GM12878 (cell line): ENCODE measurements around the gene NAP1L4. TPM values are rescaled to one million over a fixed set of nuclear protein-coding genes. Genes with fewer than 3 reads are reported as not detected.

Experiments used
- ATAC-seq: fragments of 200-7000 bp; cut with Tn5 transposase; 3 replicates; pipeline ENCODE4 v1.9.1; 2020; ENCODE audit warnings: mild to moderate bottlenecking, moderate library complexity
- BruUV-seq: library from RNA; stranded (reverse); fragments of 400-500 nt; replicated peaks from 2 replicates; lab custom pipeline; 2021; lab: Mats Ljungman, UMichigan
- CTCF ChIA-PET: fragments of 300-600 bp; sonication (Branson Sonifier 250); formaldehyde crosslinking; extraction: SDS; loops from one replicate; lab custom pipeline; 2021; ENCODE audit warnings: inconsistent platforms; lab: Yijun Ruan, JAX
- POLR2A ChIA-PET: fragments of 350-600 bp; formaldehyde crosslinking; extraction: SDS; loops from one replicate; lab custom pipeline; 2021; ENCODE audit warnings: inconsistent platforms; lab: Charles Lee
- RAD21 ChIA-PET: fragments of 300-600 bp; sonication (Branson Sonifier 250); formaldehyde crosslinking; loops from one replicate; lab custom pipeline; 2023; ENCODE audit warnings: antibody characterized with exemption; ENCODE audit not compliant: unreplicated experiment; lab: Charles Lee
- SMC1A ChIA-PET: fragments of 300-600 bp; sonication (Branson Sonifier 250); formaldehyde crosslinking; loops from one replicate; lab custom pipeline; 2023; ENCODE audit not compliant: unreplicated experiment, uncharacterized antibody; lab: Charles Lee
- DNase-seq: peaks from one replicate; pipeline ENCODE4 v3.0.0-alpha.2; 2011; ENCODE audit warnings: low read depth, low spot score
- FAIRE-seq: peaks from 3 replicates; lab custom pipeline; 2011; peaks lifted over from hg19 to GRCh38; lab: Jason Lieb, UNC
- H2AFZ ChIP-seq: 2 replicates; pipeline ENCODE4 v1.6.0; 2011; ENCODE audit warnings: low read depth, low read length, control low read depth; ENCODE audit not compliant: control insufficient read depth
- H3K27ac ChIP-seq: 2 replicates; pipeline ENCODE4 v1.5.1; 2011; ENCODE audit warnings: control low read depth; ENCODE audit not compliant: control insufficient read depth, insufficient read depth
- H3K27me3 ChIP-seq, 2 experiments: replicated peaks in 1 of 2; 2 replicates each; pipeline versions ENCODE4 v1.6.0 to v1.6.1; 2011; ENCODE audit warnings: low read length in 1 of 2; ENCODE audit not compliant: control insufficient read depth in 2 of 2, insufficient read depth in 2 of 2
- H3K36me3 ChIP-seq, 2 experiments: 2 replicates each; pipeline ENCODE4 v1.5.1; 2011; ENCODE audit warnings: low read length in 1 of 2; ENCODE audit not compliant: control insufficient read depth in 2 of 2, insufficient read depth in 2 of 2
- H3K4me1 ChIP-seq: 2 replicates; pipeline ENCODE4 v1.6.1; 2011; ENCODE audit warnings: mild to moderate bottlenecking, low read length, moderate library complexity, mixed read lengths; ENCODE audit not compliant: control insufficient read depth, insufficient read depth
- H3K4me2 ChIP-seq: 2 replicates; pipeline ENCODE4 v1.6.0; 2011; ENCODE audit warnings: control low read depth; ENCODE audit not compliant: control insufficient read depth, insufficient read depth
- H3K4me3 ChIP-seq: fragments of 200-600 bp; sonication (generic); 2 replicates; pipeline ENCODE4 v1.5.1; 2016
- H3K79me2 ChIP-seq: 2 replicates; pipeline ENCODE4 v1.6.0; 2011; ENCODE audit warnings: low read length; ENCODE audit not compliant: control insufficient read depth, insufficient read depth
- H3K9ac ChIP-seq: 2 replicates; pipeline ENCODE4 v1.8.0; 2011; ENCODE audit warnings: low read length, control low read depth, mixed read lengths; ENCODE audit not compliant: control insufficient read depth, insufficient read depth
- H3K9me3 ChIP-seq: replicated peaks from 3 replicates; pipeline ENCODE4 v1.5.1; 2011; ENCODE audit warnings: mild to moderate bottlenecking, low read length; ENCODE audit not compliant: control insufficient read depth, insufficient read depth
- H4K20me1 ChIP-seq: 2 replicates; pipeline ENCODE4 v1.6.0; 2011; ENCODE audit not compliant: control insufficient read depth, insufficient read depth
- ASH2L ChIP-seq: fragments of 300-600, 200-600 bp; sonication (generic); IDR thresholded peaks from 2 replicates; pipeline ENCODE4 v1.6.1; 2017; ENCODE audit warnings: low read depth, mild to moderate bottlenecking, borderline replicate concordance
- BHLHE40 ChIP-seq, 2 experiments: fragments of 450-650 bp in 1 of 2; IDR thresholded peaks; 2 replicates each; pipeline ENCODE4 v1.6.1; 2011 to 2017; ENCODE audit warnings: low read depth in 2 of 2, borderline replicate concordance in 1 of 2, improper control_type of control experiment in 1 of 2, low read length in 1 of 2, mild to moderate bottlenecking in 1 of 2
- CBX3 ChIP-seq: fragments of 200-600 bp; sonication (generic); IDR thresholded peaks from 2 replicates; pipeline ENCODE4 v1.6.1; 2016; ENCODE audit warnings: low read depth, borderline replicate concordance
- CEBPB ChIP-seq, 2 experiments: fragments of 150-350 bp in 1 of 2; IDR thresholded peaks; 2 replicates each; pipeline ENCODE4 v1.6.1; 2012 to 2014; ENCODE audit warnings: low read depth in 2 of 2, low read length in 2 of 2, borderline replicate concordance in 1 of 2, inconsistent platforms in 1 of 2
- CTCF ChIP-seq, 3 experiments: IDR thresholded peaks in 2 of 3; conservative IDR thresholded peaks in 1 of 3; 2 replicates each; pipeline ENCODE4 v1.5.1; 2011; ENCODE audit warnings: low read depth in 3 of 3, low read length in 3 of 3, mild to moderate bottlenecking in 3 of 3, control low read depth in 2 of 3, moderate library complexity in 2 of 3, inconsistent platforms in 1 of 3, mixed read lengths in 1 of 3; ENCODE audit not compliant: control insufficient read depth in 2 of 3, insufficient read depth in 1 of 3; ENCODE audit errors: extremely low read depth in 1 of 3
- CUX1 ChIP-seq: IDR thresholded peaks from 2 replicates; pipeline ENCODE4 v1.6.1; 2012; ENCODE audit warnings: improper control_type of control experiment, low read depth, low read length; ENCODE audit not compliant: insufficient replicate concordance
- E2F4 ChIP-seq: IDR thresholded peaks from 2 replicates; pipeline ENCODE4 v1.6.1; 2012; ENCODE audit warnings: low read depth, low read length, improper control_type of control experiment
- NKRF ChIP-seq: fragments of 450-650 bp; conservative IDR thresholded peaks from 2 replicates; pipeline ENCODE4 v1.6.1; 2017; ENCODE audit warnings: mild to moderate bottlenecking, moderate library complexity
- YBX1 ChIP-seq: fragments of 450-650 bp; IDR thresholded peaks from 2 replicates; pipeline ENCODE4 v1.6.1; 2016; ENCODE audit warnings: antibody characterized with exemption
- ZBTB33 ChIP-seq: fragments of 450-650 bp; IDR thresholded peaks from 2 replicates; pipeline ENCODE4 v1.6.1; 2017; ENCODE audit warnings: mild to moderate bottlenecking
- WGBS: methylation state at CpG from one replicate; pipeline ENCODE4 v1.1.6; 2016; ENCODE audit warnings: low lambda C conversion rate; ENCODE audit not compliant: insufficient replicate concordance, insufficient coverage; ENCODE audit errors: missing lambda C conversion rate; 5-methylcytosine and 5-hydroxymethylcytosine counted together
- in situ Hi-C: fragments of 300-500 bp; cut with MboI; formaldehyde crosslinking; loops from 9 replicates; pipeline ENCODE4 v1.14.3; 2018; ENCODE audit warnings: mixed read lengths
- intact Hi-C: fragments of 100-400 bp; cut with micrococcal nuclease; formaldehyde crosslinking; loops from one replicate; pipeline ENCODE4 v1.14.2; 2022; ENCODE audit not compliant: unreplicated experiment
- polyA plus RNA-seq, 11 experiments: library from polyadenylated mRNA; depleted of rRNA in 4 of 11; unstranded in 6 of 11; stranded (reverse) in 5 of 11; fragments of >200 nt; fragmentation: Nextera tagmentation in 4 of 11; fragmentation: Illumina TruSeq in 1 of 11; extraction: Ambion mirVana in 4 of 11; extraction: Trizol in 1 of 11; gene quantifications; 1 replicate in 1 of 11; 2 replicates in 10 of 11; pipeline versions ENCODE4 v1.2.1 to v1.2.3, GENCODE V29; 2011 to 2016; ENCODE audit warnings: inconsistent platforms in 2 of 11, missing spikeins in 2 of 11, low read depth in 1 of 11
- total RNA-seq, 4 experiments: library from RNA; depleted of rRNA in 3 of 4; stranded (reverse); fragments of >200 nt in 3 of 4; fragmentation: Illumina TruSeq in 1 of 4; extraction: Trizol in 1 of 4; gene quantifications; 2 replicates each; pipeline versions ENCODE4 v1.2.1 to v1.2.3, GENCODE V29; 2013 to 2021

Gene NAP1L4
- total and polyA plus RNA-seq, 10 of the 15 experiments (the other 5 are each of a cell fraction or from before 2014, with no cell fraction given) = 24.8 to 198 (median 114) TPM

- DNase-seq (no peak), FAIRE-seq (no peak), ATAC-seq (no peak)
- H3K79me2 ChIP-seq = no peaks in the 10 kb centered on the region
- SMC1A ChIA-PET = no interaction called here
- CTCF ChIA-PET = interaction anchor here (3.2 kb wide), 1 partner anchor 13 kb away, joined by 9 read pairs; the partner anchor contains the start of gene PHLDA2
- in situ Hi-C loops (no loop called here), intact Hi-C loops (no loop called here)
- BruUV-seq = no TSS peak
- no peak overlapping the region for H2AFZ ChIP-seq
- H4K20me1 ChIP-seq = no peaks in the 10 kb centered on the region; the same call in 1 of the 2 replicates
- H3K9me3 ChIP-seq = peaks cover 7% of the 10 kb centered on the region; the same call in 2 of the 3 replicates
- TF ChIP-seq ZBTB33 (no peak), ASH2L (no peak), CBX3 (no peak), CTCF (IDR thresholded peaks at IDR 0.05 in 2 of 3, conservative IDR thresholded peaks at IDR 0.05 in 1 of 3; ENCODE audit: control insufficient read depth in 2 of 3, extremely low read depth in 1 of 3, insufficient read depth in 1 of 3, low read depth in 3 of 3, low read length in 3 of 3) (no peak), BHLHE40 (IDR thresholded peaks at IDR 0.05; ENCODE audit: borderline replicate concordance in 1 of 2, low read depth in 2 of 2, low read length in 1 of 2) (no peak), YBX1 (no peak), E2F4 (no peak), CEBPB (IDR thresholded peaks at IDR 0.05; ENCODE audit: borderline replicate concordance in 1 of 2, low read depth in 2 of 2, low read length in 2 of 2) (no peak), CUX1 (no peak), NKRF (no peak)
- no peak overlapping the region for H3K27ac ChIP-seq
- H3K4me1 ChIP-seq = peaks cover 3% of the 10 kb centered on the region; the same call in 1 of the 2 replicates
- H3K9ac ChIP-seq = no peak overlapping the region
- no peak overlapping the region for H3K4me2 ChIP-seq
- POLR2A ChIA-PET = interaction anchor here (0.6 kb wide), 1 partner anchor 12 kb away, joined by 3 read pairs; no protein-coding TSS in a partner anchor
- RAD21 ChIA-PET = no interaction called here
- no peaks in the 10 kb centered on the region for H3K27me3 ChIP-seq
- H3K4me3 ChIP-seq = no peak overlapping the region
- WGBS = 58% methylated on average over 12 of the region's 13 CpGs
- peaks cover 8 to 12% of the 10 kb centered on the region in 2 experiments; a peak in 3 of 4 replicates for H3K36me3 ChIP-seq
Measured at GRCh38 chr11:2942447-2942846, 49.7 kb downstream of the NAP1L4 start.
